Ammon's horn (tissue), 1 donor: ENCODE measurements around the gene EDC4.
"Not testable (repeated sequence)": the region's sequence is repeated elsewhere in the genome, so short reads cannot be mapped to it uniquely, and the experiment has no call there.

Experiments used
- DNase-seq: peaks from one replicate; pipeline ENCODE4 v3.0.0-alpha.2; 2016; ENCODE audit warnings: low spot score

The EDC4 gene

DNA sequence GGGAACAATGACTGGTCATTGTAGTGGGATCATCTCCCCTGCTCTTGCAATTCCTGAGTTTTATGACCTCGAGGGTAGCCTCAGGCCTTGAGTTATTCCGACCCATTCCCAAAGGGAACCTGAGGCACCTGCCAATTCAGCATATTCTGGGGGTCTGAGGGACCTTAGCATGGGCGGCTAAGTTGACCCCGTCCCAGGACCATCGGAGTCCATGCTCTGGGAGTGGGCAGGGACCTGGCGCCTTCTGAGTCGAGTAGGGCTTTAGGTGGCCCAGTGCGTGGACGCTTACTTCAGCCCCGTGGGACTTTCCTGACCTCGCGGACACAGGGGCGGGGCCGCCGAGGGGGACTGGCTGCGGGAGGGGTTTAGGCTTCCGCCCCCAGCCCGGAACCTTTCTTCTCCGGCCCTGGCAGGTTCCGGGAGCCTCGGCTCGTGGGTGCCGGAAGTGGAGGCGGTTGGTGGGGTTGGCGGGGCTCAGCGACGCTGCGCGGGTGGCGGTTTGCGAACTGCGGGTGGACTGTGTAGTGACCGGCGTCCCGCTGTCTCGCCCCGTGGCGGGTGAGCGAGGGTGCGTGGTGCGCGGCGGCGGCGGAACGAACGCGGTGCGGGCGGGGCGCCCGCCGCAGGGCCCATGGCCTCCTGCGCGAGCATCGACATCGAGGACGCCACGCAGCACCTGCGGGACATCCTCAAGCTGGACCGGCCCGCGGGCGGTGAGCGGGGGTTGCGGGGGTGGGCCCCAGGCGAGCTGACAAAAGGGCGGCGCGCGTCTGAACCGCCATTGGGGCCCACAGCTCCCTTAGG, at the start of gene EDC4:
Gene EDC4, plus strand, starts transcription at position 422 of the 804 bp plus-strand sequence. Its CDS starts 210 bp downstream, at position 632.
- peak; percentile 68 for DNase-seq

DNA sequence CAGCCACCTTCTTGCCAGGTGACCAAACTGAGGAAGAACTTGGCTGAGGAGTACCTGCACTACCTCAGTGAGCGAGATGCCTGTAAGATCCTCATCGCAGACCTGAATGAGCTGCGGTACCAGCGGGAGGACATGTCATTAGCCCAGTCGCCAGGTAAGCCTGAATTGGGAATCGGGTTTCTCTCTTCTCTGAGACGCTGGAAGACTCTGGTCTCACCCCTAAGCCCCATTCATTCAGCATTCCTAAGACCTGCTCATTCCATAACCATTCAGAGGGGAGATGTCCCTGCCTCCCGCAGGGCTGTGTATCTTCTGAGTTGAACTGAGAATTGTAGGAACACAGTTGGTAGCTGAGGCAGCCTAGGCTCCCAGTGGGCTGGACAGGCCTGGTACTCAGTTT, 47.7 kb upstream of the EDC4 start:
- DNase-seq, result no peak

DNA sequence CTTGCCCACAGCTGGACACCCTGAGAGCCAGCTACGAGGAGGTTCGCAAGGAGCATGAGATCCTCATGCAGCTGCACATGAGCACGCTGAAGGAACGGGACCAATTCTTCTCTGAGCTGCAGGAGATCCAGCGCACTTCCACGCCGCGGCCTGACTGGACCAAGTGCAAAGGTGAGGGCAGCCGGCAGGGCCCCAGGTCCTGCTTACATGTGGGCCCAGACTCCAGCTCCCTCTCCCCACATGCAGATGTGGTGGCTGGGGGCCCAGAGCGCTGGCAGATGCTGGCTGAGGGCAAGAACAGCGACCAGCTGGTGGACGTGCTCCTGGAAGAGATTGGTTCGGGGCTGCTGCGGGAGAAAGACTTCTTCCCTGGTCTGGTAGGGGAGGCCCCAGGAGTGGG, 46.9 kb upstream of the EDC4 start:
- no peak for DNase-seq

GRCh38 chr16:67828651-67829050, 44.2 kb upstream of the EDC4 start:
- no peak for DNase-seq

- no peak for DNase-seq
Measured at GRCh38 chr16:67833030-67833414, 39.8 kb upstream of the EDC4 start.

DNA sequence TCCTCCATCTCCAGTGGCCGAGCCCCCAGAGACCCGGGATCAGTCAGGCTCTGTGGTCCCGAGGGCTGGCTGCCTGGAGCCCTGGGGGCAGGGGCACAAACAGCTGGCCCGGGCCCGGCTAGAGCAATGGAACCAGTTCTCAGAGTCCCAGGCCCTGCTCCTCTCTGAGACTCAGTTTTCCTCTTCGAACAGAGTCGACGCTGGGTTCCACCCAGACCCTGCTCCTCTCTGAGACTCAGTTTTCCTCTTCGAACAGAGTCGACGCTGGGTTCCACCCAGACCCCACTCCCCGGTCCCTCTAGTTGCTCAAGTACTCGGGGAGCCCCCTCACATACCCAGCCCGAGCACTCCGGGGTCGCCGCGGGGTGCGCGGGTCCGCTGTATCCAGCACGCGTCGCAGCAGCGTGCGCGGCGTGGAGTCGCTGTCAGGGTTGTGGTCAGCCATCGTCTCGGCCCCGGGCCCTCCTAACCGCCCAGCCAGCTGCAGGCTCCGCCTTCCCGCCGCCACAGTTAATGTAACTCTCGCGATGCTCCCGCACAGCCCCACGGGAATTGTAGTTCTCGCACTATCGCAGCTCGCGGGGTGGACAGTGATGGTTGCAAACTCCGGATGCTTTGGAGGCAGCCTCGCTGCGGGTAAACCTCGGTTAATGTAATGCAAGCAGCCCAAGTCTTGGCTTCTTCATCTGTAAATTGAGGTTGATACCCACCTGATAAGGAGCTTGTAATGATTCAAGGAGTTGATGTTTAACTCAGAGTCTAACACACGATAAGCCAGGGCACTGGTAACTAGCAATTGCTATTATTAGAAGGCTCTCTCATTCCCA, 39.2 kb upstream of the EDC4 start:
- peak; percentile 95 for DNase-seq

GRCh38 chr16:67834242-67834614, 38.6 kb upstream of the EDC4 start:
- no peak for DNase-seq

DNA sequence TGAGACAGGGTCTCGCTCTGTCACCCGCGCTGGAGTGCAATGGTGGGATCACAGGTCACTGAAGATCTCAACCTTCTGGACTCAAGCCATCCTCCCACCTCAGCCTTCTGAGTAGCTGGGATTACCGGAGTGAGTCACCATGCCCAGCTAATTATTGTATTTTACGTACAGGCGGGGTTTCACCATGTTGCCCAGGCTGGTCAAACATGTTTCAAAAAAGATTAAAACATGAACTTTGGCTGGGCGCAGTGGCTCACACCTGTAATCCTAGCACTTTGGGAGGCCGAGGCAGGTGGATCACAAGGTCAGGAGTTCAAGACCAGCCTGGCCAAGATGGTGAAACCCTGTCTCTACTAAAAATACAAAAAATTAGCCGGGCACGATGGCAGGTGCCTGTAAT, 35.7 kb upstream of the EDC4 start:
- not testable (repeated sequence) for DNase-seq

DNA sequence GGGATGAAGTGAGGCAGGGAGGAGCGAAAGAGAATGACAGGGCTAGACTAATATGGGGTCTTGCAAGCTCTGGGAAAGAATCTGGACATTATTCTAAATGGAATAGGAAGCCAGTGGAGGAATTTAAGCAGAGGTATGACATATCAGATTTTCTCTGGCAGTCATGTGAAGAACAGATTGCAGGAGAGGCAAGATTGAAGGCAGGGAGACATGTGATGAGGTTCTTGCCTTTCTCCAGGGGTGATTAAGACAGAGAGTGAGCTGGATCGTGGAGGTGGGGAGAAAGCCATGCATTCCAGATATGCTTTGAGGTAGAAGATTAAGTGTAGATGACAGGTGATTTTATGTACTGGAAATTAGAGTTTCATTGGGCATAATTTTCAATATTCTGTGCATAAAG, 35.0 kb upstream of the EDC4 start:
- DNase-seq, result no peak

DNA sequence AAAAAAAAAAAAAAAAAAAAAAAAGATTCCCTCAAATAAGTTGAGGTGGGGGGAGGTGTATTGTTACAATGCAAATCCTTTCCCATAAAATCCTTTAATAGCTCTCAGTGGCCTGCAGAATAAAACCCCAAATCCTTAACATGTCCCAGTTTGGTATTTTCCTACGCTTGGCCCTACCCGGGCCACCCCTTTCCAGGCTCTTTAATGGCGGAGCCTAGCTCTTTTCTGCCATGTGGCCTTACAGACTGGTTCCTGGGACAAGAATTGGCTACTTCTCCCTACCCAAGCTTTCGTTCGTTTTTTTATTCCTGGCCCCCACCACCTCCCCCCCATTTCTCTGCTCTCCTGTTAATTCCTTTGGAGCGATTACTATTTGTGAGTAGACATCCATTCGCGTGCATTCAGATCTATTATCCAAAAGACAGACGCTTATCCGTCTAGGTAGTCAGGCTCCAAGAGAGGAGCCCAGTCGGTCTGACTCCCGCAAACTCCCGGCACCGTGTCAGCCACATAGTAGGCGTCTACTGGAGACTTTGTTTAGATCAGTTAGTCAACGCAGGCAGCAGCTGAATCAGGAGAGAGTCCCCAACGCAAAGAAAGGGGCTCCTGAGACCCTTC, 31.5 kb upstream of the EDC4 start:
- DNase-seq, result no peak

GRCh38 chr16:67841816-67842508, 30.9 kb upstream of the EDC4 start, which contains the start of gene THAP11:
Gene THAP11, plus strand, starts transcription at chr16:67842320. Its CDS starts 235 bp downstream, at chr16:67842555.
- peak; percentile 96 for DNase-seq

- DNase-seq, result peak; percentile 73
Measured at GRCh38 chr16:67842509-67843342, 30.1 kb upstream of the EDC4 start.

- no peak for DNase-seq
Measured at GRCh38 chr16:67843343-67843765, 29.5 kb upstream of the EDC4 start.

GRCh38 chr16:67844497-67844896, 28.4 kb upstream of the EDC4 start:
- no peak for DNase-seq

GRCh38 chr16:67845291-67846062, 27.4 kb upstream of the EDC4 start:
- DNase-seq, result no peak

- no peak for DNase-seq
Measured at GRCh38 chr16:67846063-67846319, 26.9 kb upstream of the EDC4 start.

DNA sequence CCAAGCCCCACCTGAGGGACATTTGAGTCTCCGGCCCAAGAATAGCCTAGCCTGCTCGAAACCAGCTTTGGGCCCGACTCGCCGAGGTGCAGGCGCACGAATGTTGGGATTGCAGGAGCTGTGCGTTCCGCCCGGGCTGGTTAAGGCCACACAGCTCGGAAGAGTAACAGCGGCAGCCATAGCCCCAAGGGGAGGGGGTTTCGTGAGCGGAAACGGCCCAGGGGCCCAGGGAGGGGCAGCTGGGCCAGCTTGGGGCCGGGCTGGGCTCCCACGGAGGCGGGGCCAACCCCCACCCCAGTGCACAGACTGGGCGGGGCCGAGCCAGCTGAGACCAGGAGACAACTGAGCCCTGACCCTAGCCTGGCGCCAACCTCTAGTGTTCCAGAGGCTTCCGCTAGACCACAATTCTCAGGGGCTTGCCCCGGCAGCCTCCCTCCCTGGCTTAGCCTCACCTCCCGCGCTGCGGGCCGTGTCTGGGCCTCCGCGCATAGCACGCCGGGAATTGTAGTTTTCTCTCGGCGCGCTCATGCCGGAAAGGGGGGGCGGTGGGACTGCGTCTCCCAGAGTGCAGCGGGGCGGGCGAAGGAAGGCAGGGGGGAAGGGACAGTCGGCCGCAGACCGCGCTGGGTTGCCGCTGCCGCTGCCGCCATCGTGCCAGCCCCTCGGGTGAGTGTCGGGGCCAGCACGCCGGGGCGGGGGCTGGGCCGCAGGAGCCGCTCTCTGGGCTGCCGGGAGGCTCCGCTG, 26.4 kb upstream of the EDC4 start, which contains the start of gene NUTF2:
Gene NUTF2, plus strand, starts transcription at position 614 of the 744 bp plus-strand sequence. CDS start 18,198 bp downstream, outside the sequence.
- DNase-seq, result peak; percentile 95

DNA sequence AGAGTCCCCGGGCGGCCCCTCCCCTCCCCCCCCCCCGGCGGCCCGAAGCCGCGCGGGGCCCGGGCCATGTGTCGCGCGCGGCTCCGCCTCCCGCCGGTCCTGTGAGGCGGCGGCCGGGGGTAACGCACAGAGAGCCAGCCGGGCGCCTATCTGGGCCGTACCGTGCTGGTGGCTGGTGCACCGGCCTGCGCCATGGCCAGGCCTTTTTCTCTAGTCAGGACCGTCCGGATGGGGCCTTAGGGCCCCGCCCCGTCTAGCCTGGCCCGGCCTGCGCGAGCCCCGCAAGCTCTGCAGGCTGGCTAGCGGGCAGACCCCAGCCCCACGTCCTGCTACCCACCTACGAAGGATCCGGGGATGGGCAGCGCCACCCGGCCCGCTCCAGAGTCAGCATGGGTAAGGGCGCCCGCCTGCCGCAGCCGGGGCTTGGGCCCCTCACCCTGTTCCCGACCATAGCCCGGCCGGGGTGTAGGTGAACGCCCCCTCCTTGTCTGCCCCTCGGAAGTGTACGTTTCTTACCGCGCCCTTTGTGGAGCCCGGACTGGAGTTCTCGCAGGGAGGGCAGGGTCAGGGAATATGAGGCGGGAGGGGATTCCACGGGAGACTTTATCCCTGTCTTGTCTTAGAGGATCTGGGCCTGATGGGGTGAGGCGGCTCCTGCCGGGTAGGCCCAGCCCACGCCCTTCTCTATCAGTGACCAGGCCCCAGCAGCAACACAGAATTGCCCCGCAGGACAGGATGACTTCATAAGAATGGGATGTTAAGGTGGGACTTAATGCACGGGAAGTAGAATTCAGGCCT, 25.6 kb upstream of the EDC4 start, which contains the start of gene CENPT:
Gene CENPT, minus strand, starts transcription at position 630 of the 798 bp plus-strand sequence. CDS start 13,834 bp downstream, outside the sequence.
- peak; percentile 64 for DNase-seq

GRCh38 chr16:67848118-67848517, 24.7 kb upstream of the EDC4 start:
- DNase-seq, result no peak
